ENCODE measurements around the gene PRKCZ. TPM values are rescaled to one million over a fixed set of nuclear protein-coding genes. Genes with fewer than 3 reads are reported as not detected.

PRKCZ gene
- total RNA-seq, 1 donor from 2014 or later = 32.6 TPM

DNA sequence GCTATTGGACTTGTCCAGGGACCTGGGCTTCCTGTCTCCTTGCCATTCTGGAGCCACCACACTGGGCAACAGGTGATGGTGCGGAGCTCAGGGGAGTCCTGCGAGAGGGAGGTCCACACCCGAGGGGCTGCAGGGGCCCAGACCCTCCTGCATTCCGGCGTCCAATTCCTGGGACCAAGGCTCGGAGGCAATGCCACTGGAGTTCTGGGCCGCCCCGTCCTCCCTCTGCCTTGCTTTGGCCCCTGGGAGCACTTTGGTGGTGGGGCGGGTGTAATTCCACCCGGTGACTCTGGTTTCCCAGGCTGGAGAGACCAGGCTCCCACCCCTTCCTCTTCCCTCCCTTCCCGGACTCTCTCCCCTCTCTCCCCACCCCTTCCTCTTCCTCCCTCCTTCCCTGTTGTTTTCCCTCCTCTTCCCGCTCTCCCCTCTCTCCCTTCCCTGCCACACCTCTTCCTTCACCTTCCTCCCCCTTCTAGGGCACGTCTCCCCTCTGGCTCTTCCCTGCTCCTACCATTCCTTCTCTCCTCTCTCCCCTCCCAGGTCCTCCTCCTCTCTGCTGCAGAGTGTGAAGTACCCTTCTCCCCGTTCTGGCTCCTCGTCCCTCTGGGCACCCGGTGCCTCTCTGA, 2.0 kb downstream of the PRKCZ start:
- Histone ChIP-seq H3K27me3 (ENCODE audit: insufficient read depth, low read length) (peaks cover 24% of the 10 kb centered on the region), H3K79me2 (ENCODE audit: insufficient read depth, low read length) (no peaks in the 10 kb centered on the region), H3K4me1 (ENCODE audit: insufficient read depth, low read length) (no peaks in the 10 kb centered on the region), H3K9me3 (ENCODE audit: insufficient read depth, low read depth, low read length) (no peaks in the 10 kb centered on the region), H3K4me2 (ENCODE audit: low read length) (no peak overlapping the region), H3K4me3 (ENCODE audit: insufficient read depth, low read depth, low read length) (no peak overlapping the region), H2AFZ (ENCODE audit: low read depth, low read length) (no peak overlapping the region), H3K9ac (ENCODE audit: low read length) (no peak overlapping the region), H3K36me3 (ENCODE audit: insufficient read depth, low read length) (no peaks in the 10 kb centered on the region), H4K20me1 (ENCODE audit: insufficient read depth, low read length) (no peaks in the 10 kb centered on the region), H3K27ac (ENCODE audit: low read depth, low read length) (no peak overlapping the region)
- DNase-seq (ENCODE audit: low read depth) (no peak), FAIRE-seq (no peak)
- Mint-ChIP-seq H3K9me3 (ENCODE audit: unreplicated experiment) (no peaks in the 10 kb centered on the region), H3K4me1 (ENCODE audit: low read depth, unreplicated experiment) (no peaks in the 10 kb centered on the region), H3K36me3 (ENCODE audit: low read depth, unreplicated experiment) (peaks cover 4% of the 10 kb centered on the region), H3K4me3 (ENCODE audit: unreplicated experiment) (peak overlapping the region; percentile 76), H3K27ac (ENCODE audit: unreplicated experiment) (peak overlapping the region; percentile 18), H3K27me3 (ENCODE audit: low read depth, unreplicated experiment) (peaks cover 6% of the 10 kb centered on the region)
- TF ChIP-seq EZH2 (IDR thresholded peaks at IDR 0.05; ENCODE audit: insufficient read depth, low read length) = no peak
- TF ChIP-seq, protein P1, sequence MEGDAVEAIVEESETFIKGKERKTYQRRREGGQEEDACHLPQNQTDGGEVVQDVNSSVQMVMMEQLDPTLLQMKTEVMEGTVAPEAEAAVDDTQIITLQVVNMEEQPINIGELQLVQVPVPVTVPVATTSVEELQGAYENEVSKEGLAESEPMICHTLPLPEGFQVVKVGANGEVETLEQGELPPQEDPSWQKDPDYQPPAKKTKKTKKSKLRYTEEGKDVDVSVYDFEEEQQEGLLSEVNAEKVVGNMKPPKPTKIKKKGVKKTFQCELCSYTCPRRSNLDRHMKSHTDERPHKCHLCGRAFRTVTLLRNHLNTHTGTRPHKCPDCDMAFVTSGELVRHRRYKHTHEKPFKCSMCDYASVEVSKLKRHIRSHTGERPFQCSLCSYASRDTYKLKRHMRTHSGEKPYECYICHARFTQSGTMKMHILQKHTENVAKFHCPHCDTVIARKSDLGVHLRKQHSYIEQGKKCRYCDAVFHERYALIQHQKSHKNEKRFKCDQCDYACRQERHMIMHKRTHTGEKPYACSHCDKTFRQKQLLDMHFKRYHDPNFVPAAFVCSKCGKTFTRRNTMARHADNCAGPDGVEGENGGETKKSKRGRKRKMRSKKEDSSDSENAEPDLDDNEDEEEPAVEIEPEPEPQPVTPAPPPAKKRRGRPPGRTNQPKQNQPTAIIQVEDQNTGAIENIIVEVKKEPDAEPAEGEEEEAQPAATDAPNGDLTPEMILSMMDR (IDR thresholded peaks at IDR 0.05; ENCODE audit: insufficient read depth, low read depth, low read length) = no peak

- H3K79me2 ChIP-seq (ENCODE audit: insufficient read depth, low read length) = no peaks in the 10 kb centered on the region
- peaks cover 22% of the 10 kb centered on the region for H3K27me3 ChIP-seq (ENCODE audit: insufficient read depth, low read length)
- Mint-ChIP-seq H3K27ac (ENCODE audit: unreplicated experiment) (peak overlapping the region; percentile 18), H3K4me1 (ENCODE audit: low read depth, unreplicated experiment) (no peaks in the 10 kb centered on the region), H3K27me3 (ENCODE audit: low read depth, unreplicated experiment) (peaks cover 6% of the 10 kb centered on the region), H3K4me3 (ENCODE audit: unreplicated experiment) (no peak overlapping the region), H3K9me3 (ENCODE audit: unreplicated experiment) (no peaks in the 10 kb centered on the region), H3K36me3 (ENCODE audit: low read depth, unreplicated experiment) (peaks cover 4% of the 10 kb centered on the region)
- no peak overlapping the region for H3K4me3 ChIP-seq (ENCODE audit: insufficient read depth, low read depth, low read length)
- FAIRE-seq = no peak
- H3K4me1 ChIP-seq (ENCODE audit: insufficient read depth, low read length) = no peaks in the 10 kb centered on the region
- no peak overlapping the region for H3K9ac ChIP-seq (ENCODE audit: low read length)
- no peak overlapping the region for H2AFZ ChIP-seq (ENCODE audit: low read depth, low read length)
- H4K20me1 ChIP-seq (ENCODE audit: insufficient read depth, low read length) = no peaks in the 10 kb centered on the region
- no peaks in the 10 kb centered on the region for H3K36me3 ChIP-seq (ENCODE audit: insufficient read depth, low read length)
- TF ChIP-seq EZH2 (IDR thresholded peaks at IDR 0.05; ENCODE audit: insufficient read depth, low read length) = no peak
- TF ChIP-seq, protein P1 (IDR thresholded peaks at IDR 0.05; ENCODE audit: insufficient read depth, low read depth, low read length) = no peak
- H3K9me3 ChIP-seq (ENCODE audit: insufficient read depth, low read depth, low read length) = no peaks in the 10 kb centered on the region
- H3K27ac ChIP-seq (ENCODE audit: low read depth, low read length) = no peak overlapping the region
- H3K4me2 ChIP-seq (ENCODE audit: low read length) = no peak overlapping the region
- DNase-seq (ENCODE audit: low read depth) = no peak
Observed at GRCh38 chr1:2052756-2053155, 2.5 kb downstream of the PRKCZ start.

- H3K4me3 ChIP-seq (ENCODE audit: insufficient read depth, low read depth, low read length) = no peak overlapping the region
- H3K4me3 Mint-ChIP-seq (ENCODE audit: unreplicated experiment) = no peak overlapping the region
- H3K27ac Mint-ChIP-seq (ENCODE audit: unreplicated experiment) = no peak overlapping the region
- no peak overlapping the region for H3K27ac ChIP-seq (ENCODE audit: low read depth, low read length)
- peaks cover 4% of the 10 kb centered on the region for H3K36me3 Mint-ChIP-seq (ENCODE audit: low read depth, unreplicated experiment)
- peaks cover 22% of the 10 kb centered on the region for H3K27me3 ChIP-seq (ENCODE audit: insufficient read depth, low read length)
- no peaks in the 10 kb centered on the region for H3K36me3 ChIP-seq (ENCODE audit: insufficient read depth, low read length)
- H3K27me3 Mint-ChIP-seq (ENCODE audit: low read depth, unreplicated experiment) = peaks cover 6% of the 10 kb centered on the region
- H3K4me2 ChIP-seq (ENCODE audit: low read length) = no peak overlapping the region
- H2AFZ ChIP-seq (ENCODE audit: low read depth, low read length) = no peak overlapping the region
- no peaks in the 10 kb centered on the region for H3K79me2 ChIP-seq (ENCODE audit: insufficient read depth, low read length)
- H3K4me1 ChIP-seq (ENCODE audit: insufficient read depth, low read length) = no peaks in the 10 kb centered on the region
- DNase-seq (ENCODE audit: low read depth) = no peak
- no peak for FAIRE-seq
- no peaks in the 10 kb centered on the region for H3K9me3 ChIP-seq (ENCODE audit: insufficient read depth, low read depth, low read length)
- no peak overlapping the region for H3K9ac ChIP-seq (ENCODE audit: low read length)
- TF ChIP-seq, protein P1 (IDR thresholded peaks at IDR 0.05; ENCODE audit: insufficient read depth, low read depth, low read length) = no peak
- TF ChIP-seq EZH2 (IDR thresholded peaks at IDR 0.05; ENCODE audit: insufficient read depth, low read length) = no peak
- H3K9me3 Mint-ChIP-seq (ENCODE audit: unreplicated experiment) = no peaks in the 10 kb centered on the region
- no peaks in the 10 kb centered on the region for H4K20me1 ChIP-seq (ENCODE audit: insufficient read depth, low read length)
- no peaks in the 10 kb centered on the region for H3K4me1 Mint-ChIP-seq (ENCODE audit: low read depth, unreplicated experiment)
Observed at GRCh38 chr1:2053217-2053616, 3.0 kb downstream of the PRKCZ start.

Data from astrocyte (in vitro differentiated cells and primary cell).